ENCODE results near the gene HHATL.

HHATL gene

GRCh38 chr3:42700366-42701288 is 2.0 kb downstream of the HHATL start:
- peaks cover 4% of the 10 kb centered on the region for H3K4me1 Mint-ChIP-seq (ENCODE audit: low read depth)
- no peaks in the 10 kb centered on the region for H3K27me3 Mint-ChIP-seq
- no peaks in the 10 kb centered on the region for H3K9me3 Mint-ChIP-seq (ENCODE audit: low read depth)
- no peaks in the 10 kb centered on the region for H3K36me3 Mint-ChIP-seq
- no peak overlapping the region for H3K4me3 Mint-ChIP-seq
- H3K27ac Mint-ChIP-seq = no peak overlapping the region

GRCh38 chr3:42699511-42699971 is 3.1 kb downstream of the HHATL start:
- Mint-ChIP-seq H3K36me3 (no peaks in the 10 kb centered on the region), H3K4me1 (ENCODE audit: low read depth) (peaks cover 4% of the 10 kb centered on the region), H3K9me3 (ENCODE audit: low read depth) (no peaks in the 10 kb centered on the region), H3K27ac (no peak overlapping the region), H3K4me3 (no peak overlapping the region), H3K27me3 (no peaks in the 10 kb centered on the region)

- Mint-ChIP-seq H3K27ac (no peak overlapping the region), H3K4me3 (no peak overlapping the region), H3K4me1 (ENCODE audit: low read depth) (peaks cover 4% of the 10 kb centered on the region), H3K9me3 (ENCODE audit: low read depth) (no peaks in the 10 kb centered on the region), H3K36me3 (no peaks in the 10 kb centered on the region), H3K27me3 (no peaks in the 10 kb centered on the region)
Measured at GRCh38 chr3:42698911-42699230, 3.7 kb downstream of the HHATL start.

GRCh38 chr3:42698216-42698910 is 4.2 kb downstream of the HHATL start:
- Mint-ChIP-seq H3K9me3 (ENCODE audit: low read depth) (no peaks in the 10 kb centered on the region), H3K27me3 (no peaks in the 10 kb centered on the region), H3K27ac (no peak overlapping the region), H3K4me3 (no peak overlapping the region), H3K4me1 (ENCODE audit: low read depth) (peaks cover 4% of the 10 kb centered on the region), H3K36me3 (no peaks in the 10 kb centered on the region)

- H3K4me1 Mint-ChIP-seq (ENCODE audit: low read depth) = peaks cover 4% of the 10 kb centered on the region
- H3K27me3 Mint-ChIP-seq = no peaks in the 10 kb centered on the region
- H3K27ac Mint-ChIP-seq = no peak overlapping the region
- H3K9me3 Mint-ChIP-seq (ENCODE audit: low read depth) = no peaks in the 10 kb centered on the region
- no peak overlapping the region for H3K4me3 Mint-ChIP-seq
- H3K36me3 Mint-ChIP-seq = no peaks in the 10 kb centered on the region
Measured at GRCh38 chr3:42697289-42698051, 5.1 kb downstream of the HHATL start.

GRCh38 chr3:42696356-42697288 is 6.0 kb downstream of the HHATL start:
- Mint-ChIP-seq H3K36me3 (no peaks in the 10 kb centered on the region), H3K27me3 (no peaks in the 10 kb centered on the region), H3K4me3 (no peak overlapping the region), H3K27ac (no peak overlapping the region), H3K9me3 (ENCODE audit: low read depth) (no peaks in the 10 kb centered on the region), H3K4me1 (ENCODE audit: low read depth) (peaks cover 4% of the 10 kb centered on the region)

- Mint-ChIP-seq H3K36me3 (no peaks in the 10 kb centered on the region), H3K9me3 (ENCODE audit: low read depth) (no peaks in the 10 kb centered on the region), H3K4me1 (ENCODE audit: low read depth) (peaks cover 4% of the 10 kb centered on the region), H3K27ac (no peak overlapping the region), H3K4me3 (no peak overlapping the region), H3K27me3 (peaks cover 2% of the 10 kb centered on the region)
Measured at GRCh38 chr3:42694366-42694765, 8.2 kb downstream of the HHATL start.

- no peak overlapping the region for H3K4me3 Mint-ChIP-seq
- H3K27ac Mint-ChIP-seq = no peak overlapping the region
- H3K9me3 Mint-ChIP-seq (ENCODE audit: low read depth) = no peaks in the 10 kb centered on the region
- peaks cover 2% of the 10 kb centered on the region for H3K27me3 Mint-ChIP-seq
- peaks cover under 1% of the 10 kb centered on the region for H3K4me1 Mint-ChIP-seq (ENCODE audit: low read depth)
- no peaks in the 10 kb centered on the region for H3K36me3 Mint-ChIP-seq
Measured at GRCh38 chr3:42693530-42693930, 9.1 kb downstream of the HHATL start.

GRCh38 chr3:42692667-42693529 is 9.7 kb downstream of the HHATL start:
- Mint-ChIP-seq H3K9me3 (ENCODE audit: low read depth) (no peaks in the 10 kb centered on the region), H3K27me3 (peaks cover 2% of the 10 kb centered on the region), H3K27ac (no peak overlapping the region), H3K36me3 (no peaks in the 10 kb centered on the region), H3K4me3 (no peak overlapping the region), H3K4me1 (ENCODE audit: low read depth) (no peaks in the 10 kb centered on the region)

GRCh38 chr3:42691816-42692666 is 10.6 kb downstream of the HHATL start:
- peaks cover 2% of the 10 kb centered on the region for H3K27me3 Mint-ChIP-seq
- H3K9me3 Mint-ChIP-seq (ENCODE audit: low read depth) = no peaks in the 10 kb centered on the region
- H3K4me1 Mint-ChIP-seq (ENCODE audit: low read depth) = no peaks in the 10 kb centered on the region
- H3K36me3 Mint-ChIP-seq = no peaks in the 10 kb centered on the region
- H3K27ac Mint-ChIP-seq = no peak overlapping the region
- H3K4me3 Mint-ChIP-seq = no peak overlapping the region

- H3K27me3 Mint-ChIP-seq = peaks cover 2% of the 10 kb centered on the region
- no peaks in the 10 kb centered on the region for H3K4me1 Mint-ChIP-seq (ENCODE audit: low read depth)
- no peak overlapping the region for H3K4me3 Mint-ChIP-seq
- H3K36me3 Mint-ChIP-seq = no peaks in the 10 kb centered on the region
- no peak overlapping the region for H3K27ac Mint-ChIP-seq
- H3K9me3 Mint-ChIP-seq (ENCODE audit: low read depth) = no peaks in the 10 kb centered on the region
Measured at GRCh38 chr3:42690766-42691680, 11.6 kb downstream of the HHATL start.

GRCh38 chr3:42690191-42690590 is 12.4 kb downstream of the HHATL start:
- no peak overlapping the region for H3K27ac Mint-ChIP-seq
- H3K4me1 Mint-ChIP-seq (ENCODE audit: low read depth) = peaks cover 2% of the 10 kb centered on the region
- no peak overlapping the region for H3K4me3 Mint-ChIP-seq
- H3K27me3 Mint-ChIP-seq = peaks cover 4% of the 10 kb centered on the region
- H3K9me3 Mint-ChIP-seq (ENCODE audit: low read depth) = no peaks in the 10 kb centered on the region
- no peaks in the 10 kb centered on the region for H3K36me3 Mint-ChIP-seq
